GM23338 (cell line): ENCODE measurements around the gene CTU1.

Experiments
- CREB1 ChIP-seq: fragments of 250-450 bp; sonication (Bioruptor Pico); IDR thresholded peaks from 2 replicates; pipeline ENCODE4 v1.5.0; 2020; ENCODE audit warnings: low read depth, mild to moderate bottlenecking, moderate library complexity
- CTCF ChIP-seq, 2 experiments: fragments of 200-600 bp in 1 of 2; sonication (generic) in 1 of 2; conservative IDR thresholded peaks; 2 replicates each; pipeline versions ENCODE4 v1.5.1 to v1.6.1; 2016 to 2017; ENCODE audit warnings: antibody characterized with exemption in 2 of 2, low read depth in 2 of 2, mild to moderate bottlenecking in 2 of 2, moderate library complexity in 1 of 2
- EZH2 ChIP-seq: fragments of 200-600 bp; sonication (generic); IDR thresholded peaks from one replicate; pipeline ENCODE4 v1.8.0; 2017; ENCODE audit warnings: antibody characterized with exemption, mild to moderate bottlenecking, low read depth; ENCODE audit not compliant: unreplicated experiment
- EZH2phosphoT487 ChIP-seq: fragments of 200-600 bp; sonication (generic); IDR thresholded peaks from one replicate; pipeline ENCODE4 v1.8.1; 2018; ENCODE audit warnings: antibody characterized with exemption; ENCODE audit not compliant: unreplicated experiment
- JUNB ChIP-seq: IDR thresholded peaks from one replicate; pipeline ENCODE4 v1.6.1; 2016; ENCODE audit warnings: antibody characterized with exemption; ENCODE audit not compliant: unreplicated experiment
- POLR2AphosphoS5 ChIP-seq: IDR thresholded peaks from 2 replicates; pipeline ENCODE4 v1.6.1; 2016; ENCODE audit warnings: antibody characterized with exemption, low read depth
- ZNF114 ChIP-seq: fragments of 250-450 bp; sonication (Bioruptor Pico); IDR thresholded peaks from 2 replicates; pipeline ENCODE4 v1.5.0; 2020; ENCODE audit warnings: mild to moderate bottlenecking, moderate library complexity

GRCh38 chr19:51093510-51094345 lies 14.5 kb downstream of the CTU1 start:
- TF ChIP-seq CTCF (conservative IDR thresholded peaks at IDR 0.05; ENCODE audit: low read depth in 2 of 2) (no peak), EZH2phosphoT487 (no peak), ZNF114 (CRISPR knock-in tag) (no peak), POLR2AphosphoS5 (no peak), EZH2 (no peak), CREB1 (CRISPR knock-in tag) (no peak), JUNB (no peak)
